ENCODE measurements around the gene MAP7. TPM values are rescaled to one million over a fixed set of nuclear protein-coding genes. Genes with fewer than 3 reads are reported as not detected.

Gene MAP7
- total RNA-seq, 4 donors from 2014 or later: 40.6 to 61.3 (median 46.6) TPM

DNA sequence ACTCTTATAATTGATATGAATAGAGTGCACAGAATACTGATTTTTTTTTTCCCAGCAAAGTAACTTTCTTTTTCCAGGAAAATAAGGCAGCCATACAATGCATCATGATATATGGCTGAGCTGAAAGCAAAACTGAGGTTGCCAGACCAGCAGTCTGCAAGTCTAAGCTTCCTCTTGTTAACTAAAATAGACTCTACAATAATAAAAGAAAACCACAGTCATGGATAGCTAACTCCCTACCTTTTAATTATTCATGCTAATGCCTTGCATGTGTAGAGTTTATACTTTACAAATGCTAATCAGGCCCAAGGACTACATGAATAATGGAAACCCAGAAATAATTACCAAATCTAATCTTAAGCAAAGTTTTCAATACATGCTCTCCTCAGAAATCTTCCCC, 47.4 kb downstream of the MAP7 start:
- DNase-seq: no peak
- in situ Hi-C loops (cut with MboI; ENCODE audit: low pct_ligation_motif_present in 1 of 4, low pct_unique_long_range_greater_than_20kb in 1 of 4, low sequenced_read_pairs in 3 of 4): no loop called here
- no peak overlapping the region for H3K27ac ChIP-seq
- intact Hi-C loops (cut with DNase I; ENCODE audit: low total_unique reads): no loop called here
- H3K27me3 ChIP-seq: no peaks in the 10 kb centered on the region
- H3K4me1 ChIP-seq: no peaks in the 10 kb centered on the region
- no peak overlapping the region for H3K4me3 ChIP-seq
- H3K36me3 ChIP-seq: no peaks in the 10 kb centered on the region
- no peak for TF ChIP-seq EP300 (IDR thresholded peaks at IDR 0.05; ENCODE audit: low read depth)
- no peak for TF ChIP-seq CTCF (IDR thresholded peaks at IDR 0.05)
- TF ChIP-seq POLR2A (IDR thresholded peaks at IDR 0.05): no peak
- no peak for TF ChIP-seq POLR2AphosphoS5 (IDR thresholded peaks at IDR 0.05)
- no peaks in the 10 kb centered on the region for H3K9me3 ChIP-seq

GRCh38 chr6:136501514-136501913, 48.7 kb downstream of the MAP7 start:
- 90 to 94% methylated on average over 2 of the region's 2 CpGs for WGBS, 2 donors (ENCODE audit: low coverage in 1 of 2)
- no peaks in the 10 kb centered on the region for H3K9me3 ChIP-seq
- DNase-seq: no peak
- H3K27ac ChIP-seq: no peak overlapping the region
- intact Hi-C loops (cut with DNase I; ENCODE audit: low total_unique reads) (no loop called here), in situ Hi-C loops (cut with MboI; ENCODE audit: low pct_ligation_motif_present in 1 of 4, low pct_unique_long_range_greater_than_20kb in 1 of 4, low sequenced_read_pairs in 3 of 4) (no loop called here)
- no peak overlapping the region for H3K4me3 ChIP-seq
- H3K4me1 ChIP-seq: no peaks in the 10 kb centered on the region
- TF ChIP-seq POLR2A (IDR thresholded peaks at IDR 0.05): no peak
- no peak for TF ChIP-seq CTCF (IDR thresholded peaks at IDR 0.05)
- no peak for TF ChIP-seq POLR2AphosphoS5 (IDR thresholded peaks at IDR 0.05)
- no peak for TF ChIP-seq EP300 (IDR thresholded peaks at IDR 0.05; ENCODE audit: low read depth)
- no peaks in the 10 kb centered on the region for H3K27me3 ChIP-seq
- H3K36me3 ChIP-seq: no peaks in the 10 kb centered on the region

DNA sequence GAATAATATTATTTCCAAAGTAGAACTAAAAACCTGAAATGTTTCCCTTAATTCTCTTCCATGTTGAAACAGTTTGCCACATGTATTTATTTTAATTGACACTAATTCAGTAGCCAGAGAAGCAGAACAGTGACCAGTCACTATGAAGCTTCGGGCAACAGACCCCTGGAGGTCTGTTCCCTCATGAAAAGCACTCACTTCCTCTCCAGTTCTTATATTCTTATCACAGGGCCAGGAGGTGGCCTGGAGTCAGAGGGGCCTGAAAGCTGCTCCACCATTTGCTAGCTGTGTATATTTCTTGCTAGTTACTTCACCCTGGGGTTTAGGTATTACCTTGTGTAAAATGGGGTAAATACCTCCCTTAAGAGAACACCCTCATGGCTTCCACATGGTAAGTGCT, 49.1 kb downstream of the MAP7 start:
- H3K4me3 ChIP-seq: no peak overlapping the region
- no peak for DNase-seq
- no peaks in the 10 kb centered on the region for H3K27me3 ChIP-seq
- no peak overlapping the region for H3K27ac ChIP-seq
- no peaks in the 10 kb centered on the region for H3K4me1 ChIP-seq
- TF ChIP-seq CTCF (IDR thresholded peaks at IDR 0.05) (no peak), EP300 (IDR thresholded peaks at IDR 0.05; ENCODE audit: low read depth) (no peak), POLR2AphosphoS5 (IDR thresholded peaks at IDR 0.05) (no peak), POLR2A (IDR thresholded peaks at IDR 0.05) (no peak)
- H3K9me3 ChIP-seq: no peaks in the 10 kb centered on the region
- H3K36me3 ChIP-seq: no peaks in the 10 kb centered on the region
- in situ Hi-C loops (cut with MboI; ENCODE audit: low pct_ligation_motif_present in 1 of 4, low pct_unique_long_range_greater_than_20kb in 1 of 4, low sequenced_read_pairs in 3 of 4) (no loop called here), intact Hi-C loops (cut with DNase I; ENCODE audit: low total_unique reads) (no loop called here)
- WGBS, 2 donors (ENCODE audit: low coverage in 1 of 2): 77% methylated on average over 1 of the region's 1 CpG; no CpG with 5 or more reads in 1 of the 2 donors

- no peak overlapping the region for H3K27ac ChIP-seq
- 88 to 94% methylated on average over 5 of the region's 5 CpGs for WGBS, 2 donors (ENCODE audit: low coverage in 1 of 2)
- no peaks in the 10 kb centered on the region for H3K9me3 ChIP-seq
- H3K27me3 ChIP-seq: no peaks in the 10 kb centered on the region
- no peak for DNase-seq
- intact Hi-C loops (cut with DNase I; ENCODE audit: low total_unique reads): no loop called here
- no peak for TF ChIP-seq POLR2AphosphoS5 (IDR thresholded peaks at IDR 0.05)
- TF ChIP-seq POLR2A (IDR thresholded peaks at IDR 0.05): no peak
- TF ChIP-seq EP300 (IDR thresholded peaks at IDR 0.05; ENCODE audit: low read depth): no peak
- TF ChIP-seq CTCF (IDR thresholded peaks at IDR 0.05): no peak
- in situ Hi-C loops (cut with MboI; ENCODE audit: low pct_ligation_motif_present in 1 of 4, low pct_unique_long_range_greater_than_20kb in 1 of 4, low sequenced_read_pairs in 3 of 4): no loop called here
- no peaks in the 10 kb centered on the region for H3K36me3 ChIP-seq
- no peaks in the 10 kb centered on the region for H3K4me1 ChIP-seq
- no peak overlapping the region for H3K4me3 ChIP-seq
Observed at GRCh38 chr6:136500414-136500813, 49.8 kb downstream of the MAP7 start.

All from transverse colon (tissue), 4 donors.